Stimulated activated CD4-positive, alpha-beta T cell treated with anti-CD3 and anti-CD28 coated beads, Interleukin-2, amount 100 ng/mL, for 48 hours (primary cell): ENCODE measurements around the gene VSTM5.

Experiments
- DNase-seq, 2 donors: peaks; one replicate each; pipeline ENCODE4 v3.0.0-alpha.2; 2020

Gene VSTM5

GRCh38 chr11:93842034-93842433 lies 8.4 kb downstream of the VSTM5 start:
- DNase-seq = no peak

DNA sequence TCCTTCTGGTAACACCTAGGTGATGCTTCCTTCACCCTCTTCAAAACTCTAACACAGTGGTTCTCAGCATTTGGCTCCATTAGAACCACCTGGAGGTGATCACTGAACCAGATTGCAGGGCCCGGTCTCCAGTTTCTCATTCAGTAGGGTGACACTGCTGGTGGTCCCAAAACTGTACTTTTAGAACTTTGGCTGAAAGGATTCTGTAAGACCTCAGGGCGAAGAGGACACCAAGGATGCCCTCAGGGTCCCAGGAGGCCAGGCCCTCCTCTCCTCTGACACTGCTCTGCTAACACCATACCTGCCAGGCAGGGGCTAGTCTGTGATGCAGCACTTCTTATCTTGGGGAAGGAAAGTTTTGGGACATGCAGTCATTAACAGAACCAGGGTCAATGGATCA lies 9.0 kb downstream of the VSTM5 start:
- DNase-seq = no peak

DNA sequence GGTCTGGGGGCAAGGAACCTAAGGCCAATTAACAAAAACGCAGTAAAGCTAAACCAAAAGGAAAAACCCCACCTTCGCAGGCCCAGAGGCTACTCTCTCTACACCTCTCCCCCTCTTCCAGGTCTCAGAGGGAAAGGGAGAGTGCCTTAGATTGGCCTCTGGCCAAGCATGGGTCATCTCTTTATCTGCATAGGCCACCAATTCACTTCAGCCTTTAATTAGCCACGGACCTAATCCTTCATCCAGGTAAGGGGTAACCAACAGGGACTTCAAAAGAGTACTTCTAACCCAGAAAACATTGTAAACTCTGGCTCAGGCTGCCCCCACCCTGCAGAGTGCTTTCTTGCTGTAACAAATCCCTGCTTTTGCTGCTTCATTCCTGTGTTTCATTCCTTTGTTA lies 9.4 kb downstream of the VSTM5 start:
- DNase-seq = no peak

- DNase-seq = no peak
Observed at GRCh38 chr11:93840180-93840579, 10.2 kb downstream of the VSTM5 start.

DNA sequence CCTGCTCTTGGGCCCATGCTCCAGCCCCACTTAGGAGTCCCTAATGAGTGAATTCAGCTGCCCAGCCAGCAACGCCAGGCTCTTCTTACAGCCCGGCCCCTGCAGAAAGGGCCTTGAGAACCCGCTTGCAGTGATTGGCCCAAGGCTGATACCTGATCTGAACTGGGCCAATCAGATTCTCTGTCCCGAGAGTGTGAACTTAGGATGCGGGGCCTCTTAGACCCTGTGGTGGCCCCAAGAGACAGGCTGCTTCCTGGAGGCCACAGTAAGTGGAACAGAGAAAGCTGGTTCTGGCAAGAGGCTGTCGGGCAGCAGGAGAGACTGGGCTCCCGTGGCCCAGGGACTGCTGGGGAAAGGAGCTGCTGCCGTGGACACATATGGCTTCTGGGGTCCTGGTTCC lies 11.5 kb downstream of the VSTM5 start:
- no peak for DNase-seq

DNA sequence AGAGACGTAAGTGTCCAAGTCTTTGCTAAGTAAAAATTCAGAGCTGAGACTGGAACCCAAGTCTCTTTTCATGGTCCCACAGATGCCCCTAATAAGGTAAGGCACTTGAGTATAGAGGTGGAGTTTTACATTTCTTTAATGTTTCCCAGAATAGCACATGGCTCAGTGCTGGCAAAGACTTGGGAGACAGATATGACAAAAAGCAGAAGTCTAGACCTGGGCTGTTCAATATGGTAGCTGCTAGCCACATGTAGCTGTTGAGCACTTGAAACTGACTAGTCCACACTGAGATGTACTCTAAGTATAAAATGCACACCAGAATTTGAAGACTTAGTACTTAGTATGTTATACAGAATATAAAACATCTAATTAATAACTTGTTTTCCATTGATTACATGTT lies 17.6 kb downstream of the VSTM5 start:
- no peak for DNase-seq

GRCh38 chr11:93831343-93832127 lies 18.9 kb downstream of the VSTM5 start:
- DNase-seq = no peak

DNA sequence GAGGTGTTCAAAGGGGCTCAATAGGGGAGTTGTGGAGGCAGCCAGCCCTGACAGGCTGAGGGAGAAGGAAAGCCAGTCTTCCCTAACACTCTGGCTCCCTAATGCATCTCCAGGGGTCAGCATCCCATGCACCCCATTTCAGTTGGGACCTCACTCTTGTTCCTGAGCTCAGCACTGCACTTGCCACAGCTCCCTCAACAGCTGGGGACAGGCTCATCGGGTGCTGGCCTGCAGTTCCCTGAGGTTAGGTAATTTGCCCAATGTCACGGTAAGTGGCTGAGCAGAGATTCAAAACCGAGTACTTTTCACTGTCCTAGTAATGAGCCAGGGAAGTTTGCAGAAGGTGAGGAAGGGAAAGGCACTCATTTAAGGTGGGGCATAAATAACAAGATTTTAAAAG lies 20.8 kb downstream of the VSTM5 start:
- DNase-seq = no peak

DNA sequence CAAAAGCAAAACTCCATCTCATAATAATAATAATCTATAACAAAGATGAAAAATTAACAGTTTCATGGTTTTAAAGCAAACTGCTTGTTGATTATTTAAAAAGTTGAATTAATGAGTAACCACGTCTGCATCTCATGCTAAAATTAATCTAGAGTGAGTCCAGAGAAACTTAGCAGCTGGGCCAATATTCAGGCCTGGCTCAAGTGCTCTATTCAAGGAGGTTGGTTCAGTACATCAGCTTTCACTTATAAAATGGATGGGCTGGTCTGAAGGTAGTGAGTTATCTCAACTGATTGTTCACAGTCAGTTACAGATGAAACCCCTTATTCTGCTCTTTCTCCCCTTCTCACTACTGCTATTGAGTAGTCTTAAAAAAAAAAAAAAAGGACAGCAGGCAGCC lies 23.1 kb downstream of the VSTM5 start:
- no peak for DNase-seq

GRCh38 chr11:93823210-93823609 lies 27.2 kb downstream of the VSTM5 start:
- no peak for DNase-seq

DNA sequence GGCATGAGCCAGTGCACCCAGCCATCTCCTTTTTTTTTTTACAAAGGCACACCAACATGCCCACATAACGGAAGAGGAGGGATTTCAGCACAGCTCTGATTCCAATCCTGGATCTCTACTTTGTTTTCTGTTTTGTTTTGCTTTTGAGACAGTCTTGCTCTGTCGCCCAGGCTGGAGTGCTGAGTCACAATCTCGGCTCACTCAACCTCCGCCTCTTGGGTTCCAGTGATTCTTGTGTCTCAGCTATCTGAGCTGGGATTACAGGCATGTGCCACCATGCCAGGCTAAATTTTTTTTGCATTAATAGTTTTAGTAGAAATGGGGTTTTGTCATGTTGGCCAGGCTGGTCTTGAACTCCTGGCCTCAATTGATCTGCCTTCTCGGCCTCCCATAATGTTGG lies 28.1 kb downstream of the VSTM5 start:
- no peak for DNase-seq

DNA sequence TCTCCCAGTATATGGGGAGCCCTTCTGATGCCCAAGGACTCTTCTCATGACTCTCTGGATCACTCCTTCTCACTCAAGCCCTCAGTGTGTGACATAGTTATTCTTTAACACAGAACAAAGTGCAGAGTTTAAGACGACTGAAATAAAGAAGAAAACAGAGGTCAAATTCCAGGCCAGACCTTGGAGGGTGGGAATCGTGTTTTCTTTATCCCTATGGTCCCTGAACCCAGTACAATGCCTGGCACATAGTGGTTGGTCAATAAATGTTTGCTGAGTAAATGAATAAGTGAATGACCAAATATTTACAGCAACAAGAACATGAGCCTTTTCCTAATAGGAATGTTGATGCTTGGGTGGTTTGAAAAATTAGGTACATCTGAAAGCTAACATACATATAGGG lies 28.8 kb downstream of the VSTM5 start:
- no peak for DNase-seq

GRCh38 chr11:93820847-93821246 lies 29.6 kb downstream of the VSTM5 start:
- no peak for DNase-seq

DNA sequence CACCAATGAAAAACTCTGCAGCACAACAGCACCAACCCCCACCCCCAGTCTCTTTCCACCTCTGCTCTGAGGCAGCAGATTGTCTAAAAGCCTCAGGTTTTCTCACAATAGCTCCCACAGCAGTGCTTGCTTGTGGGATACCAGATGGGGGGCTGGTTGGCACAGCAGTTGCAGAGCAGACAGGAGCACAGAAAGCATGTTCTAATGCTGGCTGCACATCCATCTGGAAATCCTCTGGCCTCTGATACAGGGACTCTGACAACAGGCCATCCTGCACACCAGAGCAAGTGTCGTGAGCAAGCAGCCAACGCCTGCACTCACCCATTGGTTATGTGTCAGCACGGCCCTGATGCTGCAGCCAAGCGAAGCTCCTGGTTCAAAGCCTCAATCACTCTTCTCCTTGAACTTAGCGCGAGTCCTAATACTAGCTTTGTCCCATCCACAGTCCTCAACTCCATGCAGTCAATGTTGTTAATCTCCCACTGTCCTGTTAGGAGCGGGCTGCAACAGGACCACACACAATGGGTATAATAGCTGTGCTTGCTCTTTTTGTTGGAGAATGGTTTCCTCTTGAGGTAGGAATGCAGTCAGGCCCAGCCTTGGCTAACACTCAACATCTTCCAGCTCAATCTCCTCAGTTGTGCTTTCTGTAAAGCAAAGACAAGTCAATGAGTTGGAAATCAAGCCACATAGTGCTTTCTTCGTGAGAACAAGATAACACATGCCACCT lies 30.3 kb downstream of the VSTM5 start:
- DNase-seq = no peak

GRCh38 chr11:93817426-93818348 lies 32.7 kb downstream of the VSTM5 start:
- DNase-seq = no peak

GRCh38 chr11:93814966-93815633 lies 35.3 kb downstream of the VSTM5 start:
- no peak for DNase-seq

DNA sequence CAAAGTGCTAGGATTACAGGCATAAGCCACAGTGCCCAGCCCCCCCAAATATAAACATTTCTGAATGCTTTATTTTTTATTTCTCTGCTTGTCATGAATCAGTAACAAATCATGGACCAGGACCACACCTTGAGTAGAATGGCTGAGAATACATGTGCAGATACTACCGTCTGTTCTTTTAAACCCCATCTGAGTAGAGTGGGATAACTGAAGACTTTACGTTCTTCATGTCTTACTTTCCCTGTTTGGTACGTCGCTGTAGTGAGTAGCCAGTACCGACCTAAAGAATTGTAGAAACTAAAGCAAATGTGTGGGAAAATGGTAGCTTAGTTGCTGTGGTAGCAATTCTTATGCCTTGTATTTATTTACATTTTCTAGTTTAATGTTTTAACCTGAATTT lies 36.4 kb downstream of the VSTM5 start:
- DNase-seq = no peak

DNA sequence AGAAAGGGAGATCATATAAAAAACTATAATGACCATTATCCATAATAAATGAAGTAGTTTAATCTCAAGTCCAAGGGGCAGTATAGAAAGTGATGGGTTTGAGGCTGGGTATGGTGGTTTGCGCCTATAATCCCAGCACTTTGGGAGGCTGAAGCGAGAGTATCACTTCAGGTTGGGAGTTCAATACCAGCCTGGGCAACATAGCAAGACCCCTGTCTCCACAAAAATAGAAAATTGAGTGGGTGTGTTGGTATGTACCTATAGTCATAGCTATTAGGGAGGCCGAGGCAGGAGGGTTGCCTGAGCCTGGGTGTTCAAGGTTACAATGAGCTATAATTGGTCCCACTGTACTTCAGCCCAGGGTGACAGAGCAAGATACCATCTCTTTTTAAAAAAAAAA lies 42.4 kb downstream of the VSTM5 start:
- DNase-seq = no peak

DNA sequence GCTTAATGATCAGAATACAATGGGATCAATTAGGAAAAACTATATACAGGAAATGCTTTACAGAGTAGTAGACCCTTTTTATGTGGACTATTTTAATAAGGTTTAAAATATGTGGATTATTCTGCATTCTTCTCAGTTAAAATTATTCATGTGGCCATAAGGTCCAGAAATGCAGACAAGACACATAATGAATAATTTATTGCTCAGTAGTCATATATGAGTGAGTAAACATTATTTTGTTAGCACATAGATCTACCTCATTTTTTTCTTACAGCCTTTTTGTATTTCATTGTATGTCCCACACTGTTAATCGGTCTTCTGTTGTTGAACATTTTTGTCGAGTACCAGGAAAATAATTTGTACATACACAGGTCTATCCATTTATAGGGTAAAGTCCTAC lies 45.5 kb downstream of the VSTM5 start:
- DNase-seq = no peak

DNA sequence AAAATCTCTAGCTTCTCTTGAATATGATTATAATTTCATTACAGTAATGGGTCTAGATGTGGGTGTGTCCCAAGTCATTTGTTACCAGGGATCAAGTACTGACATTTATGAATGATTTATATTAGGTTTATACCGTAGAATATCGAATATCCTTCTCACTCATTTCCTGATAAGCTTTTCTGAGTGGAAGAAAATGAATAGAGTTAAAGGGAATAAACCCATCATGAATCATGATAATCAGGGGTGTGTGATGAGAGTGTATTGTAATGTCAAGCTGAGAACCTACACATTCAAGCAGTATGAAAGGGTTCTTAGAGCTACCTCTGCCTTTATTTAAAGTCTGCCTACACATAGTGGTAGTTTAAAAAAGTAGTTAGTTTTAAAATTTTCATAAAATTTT lies 49.1 kb downstream of the VSTM5 start:
- DNase-seq = no peak

- DNase-seq = no peak
Observed at GRCh38 chr11:93796441-93797231, 53.8 kb downstream of the VSTM5 start.

DNA sequence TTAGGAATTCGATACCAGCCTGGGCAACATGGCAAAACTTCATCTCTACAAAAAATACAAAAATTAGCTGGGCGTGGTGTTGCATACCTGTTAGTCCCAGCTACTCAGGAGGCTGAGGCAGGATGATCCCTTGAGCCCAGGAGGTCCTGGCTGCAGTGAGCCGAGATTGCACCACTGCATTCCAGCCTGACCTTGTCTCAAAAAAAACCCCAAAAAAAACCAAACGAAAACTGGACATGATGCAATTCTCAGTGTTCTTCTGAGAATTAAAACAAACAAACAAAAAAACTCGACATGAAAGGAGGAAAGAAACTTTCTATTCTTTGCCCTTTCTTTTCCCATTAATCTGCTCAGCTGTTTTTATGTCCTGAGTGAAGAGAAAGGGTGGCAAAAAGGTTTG lies 58.9 kb downstream of the VSTM5 start:
- DNase-seq = no peak
